PC-9 (cell line): ENCODE measurements around the gene CYP3A7. TPM values are rescaled to one million over a fixed set of nuclear protein-coding genes. Genes with fewer than 3 reads are reported as not detected.
"Not testable (repeated sequence)": the region's sequence is repeated elsewhere in the genome, so short reads cannot be mapped to it uniquely, and the experiment has no call there.

Experiments
- BruUV-seq: library from RNA; stranded (reverse); fragments of 400-500 nt; replicated peaks from 2 replicates; lab custom pipeline; 2021; lab: Mats Ljungman, UMichigan
- CTCF ChIA-PET: fragments of 300-600 bp; sonication (Branson Sonifier 250); formaldehyde crosslinking; loops from one replicate; lab custom pipeline; 2022; ENCODE audit warnings: antibody characterized with exemption; lab: Charles Lee
- POLR2A ChIA-PET: fragments of 300-600 bp; sonication (Branson Sonifier 250); formaldehyde crosslinking; loops from one replicate; lab custom pipeline; 2022; ENCODE audit warnings: antibody characterized with exemption; ENCODE audit not compliant: unreplicated experiment; lab: Charles Lee
- DNase-seq, 2 experiments: peaks; one replicate each; pipeline versions ENCODE4 v3.0.0 to v3.0.0-alpha.2; 2015 to 2022; ENCODE audit warnings: mixed read lengths in 1 of 2
- H2AFZ ChIP-seq: fragments of 200-600 bp; sonication (generic); 2 replicates; pipeline ENCODE4 v1.8.1; 2017; ENCODE audit warnings: antibody characterized with exemption
- H3F3A ChIP-seq: fragments of 200-600 bp; sonication (generic); 2 replicates; pipeline ENCODE4 v1.8.1; 2017; ENCODE audit warnings: antibody characterized with exemption, mild to moderate bottlenecking, low read depth; ENCODE audit not compliant: insufficient read depth
- H3K27ac ChIP-seq: fragments of 200-600 bp; sonication (generic); 2 replicates; pipeline ENCODE4 v1.6.1; 2016; ENCODE audit warnings: mixed run types
- H3K27me3 ChIP-seq: fragments of 200-600 bp; sonication (generic); 2 replicates; pipeline ENCODE4 v1.6.1; 2016; ENCODE audit warnings: low read depth, mixed run types; ENCODE audit not compliant: insufficient read depth
- H3K36me3 ChIP-seq: fragments of 200-600 bp; sonication (generic); 2 replicates; pipeline ENCODE4 v1.6.1; 2016; ENCODE audit warnings: low read depth, mixed run types
- H3K4me1 ChIP-seq: fragments of 200-600 bp; sonication (generic); replicated peaks from 2 replicates; pipeline ENCODE4 v1.6.1; 2016; ENCODE audit warnings: mixed run types; ENCODE audit not compliant: insufficient read depth
- H3K4me2 ChIP-seq: fragments of 200-600 bp; sonication (generic); 2 replicates; pipeline ENCODE4 v1.6.1; 2017; ENCODE audit warnings: mixed run types
- H3K4me3 ChIP-seq: fragments of 200-600 bp; sonication (generic); 2 replicates; pipeline ENCODE4 v1.6.1; 2016; ENCODE audit warnings: mixed run types
- H3K79me2 ChIP-seq: fragments of 200-600 bp; sonication (generic); 2 replicates; pipeline ENCODE4 v1.6.1; 2017; ENCODE audit warnings: low read depth, mixed run types
- H3K9me2 ChIP-seq: fragments of 200-600 bp; sonication (generic); 2 replicates; pipeline ENCODE4 v1.8.1; 2017; ENCODE audit warnings: mild to moderate bottlenecking; ENCODE audit not compliant: insufficient read depth
- H3K9me3 ChIP-seq: fragments of 200-600 bp; sonication (generic); 2 replicates; pipeline ENCODE4 v1.8.1; 2016; ENCODE audit warnings: low read depth; ENCODE audit not compliant: insufficient read depth
- H4K20me1 ChIP-seq: fragments of 200-600 bp; sonication (generic); 2 replicates; pipeline ENCODE4 v1.8.1; 2017; ENCODE audit not compliant: insufficient read depth
- EZH2 ChIP-seq: fragments of 200-600 bp; sonication (generic); IDR thresholded peaks from 2 replicates; pipeline ENCODE4 v1.8.0; 2017; ENCODE audit warnings: antibody characterized with exemption, low read depth
- intact Hi-C: fragments of 100-400 bp; cut with micrococcal nuclease; formaldehyde crosslinking; loops from one replicate; pipeline ENCODE4 v1.10.0; 2022; ENCODE audit not compliant: unreplicated experiment
- total RNA-seq: library from RNA; stranded (reverse); gene quantifications from 2 replicates; pipeline ENCODE4 v1.2.3, GENCODE V29; 2021
- TF ChIP-seq, protein P1 (sequence below): fragments of 200-600 bp; sonication (generic); conservative IDR thresholded peaks from 2 replicates; pipeline ENCODE4 v1.6.1; 2017; ENCODE audit warnings: mixed run types, antibody characterized with exemption, mild to moderate bottlenecking, moderate library complexity

The CYP3A7 gene
- total RNA-seq, 1 experiment from 2014 or later: not detected

DNA sequence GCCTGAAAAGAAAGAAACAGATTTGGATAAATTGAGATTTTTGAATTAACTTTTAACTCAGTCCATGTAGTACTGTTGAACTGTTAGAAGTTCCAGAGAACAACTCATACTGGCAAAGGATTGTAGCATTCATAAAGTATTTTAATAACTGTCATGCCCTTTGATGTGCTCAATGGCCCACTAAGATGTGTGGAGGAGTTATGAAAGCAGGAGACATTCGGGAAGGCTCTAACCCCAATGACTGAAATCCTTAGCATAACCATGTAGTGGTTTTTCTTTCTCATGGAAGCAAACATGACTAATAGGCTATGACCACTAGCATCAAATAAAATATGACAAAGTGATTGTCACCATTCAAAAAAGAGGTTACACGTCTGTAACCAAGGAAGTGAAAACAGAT lies 25.7 kb downstream of the CYP3A7 start:
- H3K4me1 ChIP-seq: peaks cover 23% of the 10 kb centered on the region
- intact Hi-C loops: no loop called here
- no peaks in the 10 kb centered on the region for H3K79me2 ChIP-seq
- H3F3A ChIP-seq: peaks cover 15% of the 10 kb centered on the region; the same call in 1 of the 2 replicates
- H2AFZ ChIP-seq: no peak overlapping the region
- no peak overlapping the region for H3K4me2 ChIP-seq
- ChIA-PET CTCF (no interaction called here), POLR2A (no interaction called here)
- no peaks in the 10 kb centered on the region; the same call in 1 of the 2 replicates for H3K9me3 ChIP-seq
- TF ChIP-seq, protein P1, sequence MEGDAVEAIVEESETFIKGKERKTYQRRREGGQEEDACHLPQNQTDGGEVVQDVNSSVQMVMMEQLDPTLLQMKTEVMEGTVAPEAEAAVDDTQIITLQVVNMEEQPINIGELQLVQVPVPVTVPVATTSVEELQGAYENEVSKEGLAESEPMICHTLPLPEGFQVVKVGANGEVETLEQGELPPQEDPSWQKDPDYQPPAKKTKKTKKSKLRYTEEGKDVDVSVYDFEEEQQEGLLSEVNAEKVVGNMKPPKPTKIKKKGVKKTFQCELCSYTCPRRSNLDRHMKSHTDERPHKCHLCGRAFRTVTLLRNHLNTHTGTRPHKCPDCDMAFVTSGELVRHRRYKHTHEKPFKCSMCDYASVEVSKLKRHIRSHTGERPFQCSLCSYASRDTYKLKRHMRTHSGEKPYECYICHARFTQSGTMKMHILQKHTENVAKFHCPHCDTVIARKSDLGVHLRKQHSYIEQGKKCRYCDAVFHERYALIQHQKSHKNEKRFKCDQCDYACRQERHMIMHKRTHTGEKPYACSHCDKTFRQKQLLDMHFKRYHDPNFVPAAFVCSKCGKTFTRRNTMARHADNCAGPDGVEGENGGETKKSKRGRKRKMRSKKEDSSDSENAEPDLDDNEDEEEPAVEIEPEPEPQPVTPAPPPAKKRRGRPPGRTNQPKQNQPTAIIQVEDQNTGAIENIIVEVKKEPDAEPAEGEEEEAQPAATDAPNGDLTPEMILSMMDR: no peak
- TF ChIP-seq EZH2: no peak
- H3K9me2 ChIP-seq: no peaks in the 10 kb centered on the region
- no TSS peak for BruUV-seq
- no peaks in the 10 kb centered on the region for H3K27me3 ChIP-seq
- no peaks in the 10 kb centered on the region for H4K20me1 ChIP-seq
- H3K27ac ChIP-seq: no peak overlapping the region
- H3K4me3 ChIP-seq: no peak overlapping the region
- DNase-seq: no peak
- no peaks in the 10 kb centered on the region for H3K36me3 ChIP-seq

DNA sequence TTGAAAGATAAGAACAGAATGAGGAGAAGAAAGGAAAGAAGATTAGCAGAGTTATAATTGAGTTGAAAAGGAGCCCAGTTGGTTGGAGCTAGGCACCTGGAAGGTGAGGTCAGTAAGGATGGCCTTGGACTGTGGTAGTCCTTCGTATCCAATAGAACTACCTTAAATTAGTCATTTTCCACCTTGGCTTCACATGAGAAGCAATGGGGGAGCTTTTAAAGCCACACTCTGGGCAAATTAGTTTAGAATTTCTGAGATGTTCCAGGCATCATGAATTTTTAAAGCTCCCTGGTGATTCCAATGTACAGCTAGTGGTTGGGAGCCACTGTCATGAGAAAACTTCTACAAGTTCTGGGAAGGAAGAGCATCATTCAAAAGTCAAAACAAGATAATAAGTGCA lies 27.9 kb downstream of the CYP3A7 start:
- H3K27ac ChIP-seq: no peak overlapping the region
- TF ChIP-seq, protein P1: no peak
- TF ChIP-seq EZH2: no peak
- no peak overlapping the region for H3K4me3 ChIP-seq
- no peaks in the 10 kb centered on the region; the same call in 1 of the 2 replicates for H3K9me2 ChIP-seq
- no TSS peak for BruUV-seq
- H3K79me2 ChIP-seq: no peaks in the 10 kb centered on the region
- no peak overlapping the region for H3K4me2 ChIP-seq
- intact Hi-C loops: no loop called here
- H3K27me3 ChIP-seq: no peaks in the 10 kb centered on the region
- no peaks in the 10 kb centered on the region for H3F3A ChIP-seq
- no peaks in the 10 kb centered on the region for H3K9me3 ChIP-seq
- H2AFZ ChIP-seq: no peak overlapping the region
- H4K20me1 ChIP-seq: no peaks in the 10 kb centered on the region
- no peak for DNase-seq
- ChIA-PET CTCF (no interaction called here), POLR2A (interaction anchor here (0.6 to 0.9 kb wide), 2 partner anchors 78 to 116 kb away, joined by 5 to 6 read pairs; no protein-coding TSS in a partner anchor)
- no peaks in the 10 kb centered on the region for H3K36me3 ChIP-seq
- H3K4me1 ChIP-seq: peaks cover 1% of the 10 kb centered on the region; the same call in 1 of the 2 replicates

DNA sequence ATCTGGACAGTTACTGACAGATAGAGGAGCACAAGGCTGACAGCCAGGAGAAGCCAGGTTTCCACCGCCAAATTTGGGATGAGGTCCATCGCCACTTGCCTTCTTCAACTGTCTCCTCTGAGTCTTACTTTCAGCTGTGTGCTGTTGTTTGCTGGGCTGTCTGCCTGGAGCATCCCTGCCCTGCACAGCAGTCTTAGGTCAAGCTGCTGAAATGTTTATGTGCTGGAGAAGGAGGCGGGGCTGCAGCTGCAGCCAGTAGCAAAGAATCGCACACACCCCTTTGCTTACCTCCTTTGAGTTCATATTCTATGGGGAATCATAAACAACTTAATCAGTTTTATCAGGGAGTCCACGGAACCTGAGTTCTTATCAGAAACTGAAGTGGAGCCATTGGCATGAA lies 35.0 kb downstream of the CYP3A7 start:
- Histone ChIP-seq H3K36me3 (no peaks in the 10 kb centered on the region), H3K4me1 (peaks cover 28% of the 10 kb centered on the region), H3F3A (peaks cover 6% of the 10 kb centered on the region), H3K4me2 (peak overlapping the region; percentile 65), H4K20me1 (no peaks in the 10 kb centered on the region), H3K27me3 (no peaks in the 10 kb centered on the region), H3K79me2 (no peaks in the 10 kb centered on the region), H3K27ac (peak overlapping the region; percentile 78), H3K9me3 (no peaks in the 10 kb centered on the region), H3K9me2 (no peaks in the 10 kb centered on the region; the same call in 1 of the 2 replicates), H2AFZ (no peak overlapping the region), H3K4me3 (no peak overlapping the region)
- TSS peak; percentile 79 for BruUV-seq
- intact Hi-C loops: no loop called here
- TF ChIP-seq, protein P1: no peak
- no peak for TF ChIP-seq EZH2
- DNase-seq: no peak
- POLR2A ChIA-PET: no interaction called here
- CTCF ChIA-PET: no interaction called here

DNA sequence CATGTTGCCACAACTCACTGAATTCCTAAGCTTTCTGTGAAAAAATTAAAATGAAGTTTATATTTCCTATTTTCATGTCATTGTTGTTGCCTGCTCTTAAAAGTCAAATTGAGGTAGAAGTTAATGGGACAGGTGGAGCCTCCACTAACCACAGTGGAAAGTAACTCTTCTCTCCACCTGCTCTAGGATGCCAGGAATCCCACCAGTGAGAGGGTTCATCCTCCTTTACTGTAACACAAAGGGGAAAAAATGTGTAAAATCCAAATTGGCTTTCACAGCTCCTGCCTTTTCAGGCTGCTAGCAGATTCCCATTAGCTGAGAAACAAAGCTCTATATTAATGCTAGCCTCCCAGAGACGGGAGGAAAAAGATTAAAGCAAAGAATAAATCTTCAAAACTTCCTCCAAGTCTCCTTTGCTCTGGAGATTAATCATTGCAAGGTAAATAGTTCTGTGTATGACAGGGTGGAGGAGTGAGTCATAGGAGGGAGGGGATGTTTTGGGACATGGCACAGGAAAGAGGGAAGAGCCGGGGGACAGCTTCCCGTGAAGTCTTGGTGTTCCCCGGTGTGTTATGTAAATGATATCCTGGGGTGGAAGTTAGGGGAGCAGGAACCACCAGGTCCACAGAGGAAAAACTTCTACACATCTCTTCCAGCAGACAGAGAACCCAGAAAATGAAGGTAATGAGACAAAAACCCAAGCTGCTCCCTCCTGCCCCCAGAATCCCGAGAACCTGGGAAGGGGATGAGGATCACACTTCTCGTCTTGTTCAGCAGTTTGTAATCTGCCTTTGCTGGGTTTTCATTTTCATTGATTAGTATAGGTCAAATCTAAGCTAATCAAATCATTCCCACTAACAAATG lies 35.9 kb downstream of the CYP3A7 start:
- POLR2A ChIA-PET: interaction anchor here (0.6 kb wide), 1 partner anchor 125 kb away, joined by 4 read pairs; no protein-coding TSS in a partner anchor
- Histone ChIP-seq H2AFZ (0 out of 2 replicates have a peak overlapping the region, but pooled peaks have one; percentile 17), H3K4me2 (peak overlapping the region; percentile 65), H3K4me3 (peak overlapping the region; percentile 21; the same call in 1 of the 2 replicates), H3K4me1 (peaks cover 36% of the 10 kb centered on the region), H3K27ac (peak overlapping the region; percentile 78)
- H3K27me3 ChIP-seq, CTCF ChIA-PET, intact Hi-C loops, H3F3A ChIP-seq, H3K9me2 ChIP-seq, H4K20me1 ChIP-seq, H3K9me3 ChIP-seq, H3K36me3 ChIP-seq, H3K79me2 ChIP-seq: not testable (repeated sequence)
- BruUV-seq: TSS peak; percentile 90
- peak; percentile 49 to 78 for DNase-seq
